Activated CD8-positive, alpha-beta memory T cell treated with anti-CD3 and anti-CD28 coated beads for 24 hours (primary cell): Measurements from ENCODE around the gene RPS3A.
"Not testable (repeated sequence)": the region's sequence is repeated elsewhere in the genome, so short reads cannot be mapped to it uniquely, and the experiment has no call there.

Source experiments
- DNase-seq: peaks from one replicate; pipeline ENCODE4 v3.0.0-alpha.2; 2020

Gene RPS3A

DNA sequence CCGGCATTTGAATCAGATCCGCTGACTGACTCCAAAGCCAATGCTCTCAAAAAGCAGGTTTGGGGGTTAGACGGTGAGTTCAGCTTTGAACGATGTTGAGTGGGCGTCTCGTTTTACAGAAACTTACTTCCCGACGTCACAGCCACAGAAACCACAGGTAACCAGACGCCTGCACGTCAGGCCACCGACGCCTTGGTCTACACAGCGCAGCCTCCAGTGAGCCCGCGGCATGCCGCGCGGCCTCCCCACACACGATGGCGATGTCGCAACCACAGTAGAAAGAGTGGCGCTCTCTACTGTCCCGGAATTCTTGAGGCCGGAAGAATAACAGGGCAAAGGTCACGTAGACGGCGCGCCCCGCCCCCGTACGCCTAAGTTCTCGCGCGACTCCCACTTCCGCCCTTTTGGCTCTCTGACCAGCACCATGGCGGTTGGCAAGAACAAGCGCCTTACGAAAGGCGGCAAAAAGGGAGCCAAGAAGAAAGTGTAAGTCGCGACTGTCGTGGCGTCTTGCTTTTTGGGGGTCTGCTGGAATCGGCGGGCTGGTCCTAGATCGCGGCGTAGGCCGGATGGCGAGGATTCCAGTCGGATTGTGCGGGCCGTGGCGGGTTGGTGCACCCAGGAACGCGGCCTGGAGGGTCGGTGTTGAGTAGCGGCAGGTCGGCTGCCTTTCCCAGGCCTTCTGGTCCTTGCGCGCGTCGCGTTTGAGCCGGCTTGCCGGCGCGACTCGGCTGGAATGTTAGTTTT is at the start of gene RPS3A:
Gene RPS3A (plus strand): TSS at position 400 of the 747 bp plus-strand sequence. CDS start 25 bp downstream, at position 425.
- DNase-seq: peak; percentile 100

DNA sequence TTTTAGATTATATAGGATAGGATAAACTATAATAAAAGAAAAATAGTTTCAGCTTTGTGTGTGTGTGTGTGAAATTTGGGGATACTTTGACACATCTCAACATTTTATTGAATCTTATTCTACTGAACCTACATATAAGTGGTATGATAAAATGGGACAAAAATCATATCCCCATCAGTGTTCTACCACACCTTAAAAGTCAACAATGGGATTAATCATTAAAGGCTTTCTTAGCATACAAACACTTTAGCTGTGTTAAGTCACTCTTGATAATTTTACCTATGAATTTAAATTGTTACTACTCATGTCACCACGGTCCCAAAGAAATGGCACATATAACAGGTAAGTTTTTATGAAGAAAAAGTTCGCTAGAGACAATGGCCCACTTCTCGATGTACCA is 46.6 kb upstream of the RPS3A start:
- DNase-seq: no peak

GRCh38 chr4:151055539-151055938 is 43.9 kb upstream of the RPS3A start:
- DNase-seq: no peak

- not testable (repeated sequence) for DNase-seq
Measured at GRCh38 chr4:151063143-151063542, 36.3 kb upstream of the RPS3A start.

- DNase-seq: no peak
Measured at GRCh38 chr4:151067316-151067970, 32.0 kb upstream of the RPS3A start.

- DNase-seq: no peak
Measured at GRCh38 chr4:151074416-151074916, 25.0 kb upstream of the RPS3A start.

DNA sequence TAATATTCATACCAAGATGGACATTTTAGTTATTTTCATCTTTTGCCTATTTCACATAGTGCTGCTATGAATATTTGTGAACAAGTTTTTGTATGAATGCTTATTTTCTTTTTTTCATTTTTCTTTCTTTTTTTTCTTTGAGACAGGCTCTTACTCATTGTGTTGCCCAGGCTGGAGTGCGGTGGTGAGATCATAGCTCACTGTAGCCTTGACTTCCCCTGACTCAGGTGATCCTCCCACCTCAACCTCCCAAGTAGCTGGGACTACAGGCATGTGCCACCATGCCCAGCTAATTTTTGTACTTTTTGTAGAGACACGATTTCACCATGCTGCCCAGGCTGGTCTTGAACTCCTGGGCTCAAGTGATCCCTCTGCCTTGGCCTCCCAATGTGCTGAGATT is 21.4 kb upstream of the RPS3A start:
- not testable (repeated sequence) for DNase-seq

GRCh38 chr4:151087467-151087866 is 12.0 kb upstream of the RPS3A start:
- no peak for DNase-seq

DNA sequence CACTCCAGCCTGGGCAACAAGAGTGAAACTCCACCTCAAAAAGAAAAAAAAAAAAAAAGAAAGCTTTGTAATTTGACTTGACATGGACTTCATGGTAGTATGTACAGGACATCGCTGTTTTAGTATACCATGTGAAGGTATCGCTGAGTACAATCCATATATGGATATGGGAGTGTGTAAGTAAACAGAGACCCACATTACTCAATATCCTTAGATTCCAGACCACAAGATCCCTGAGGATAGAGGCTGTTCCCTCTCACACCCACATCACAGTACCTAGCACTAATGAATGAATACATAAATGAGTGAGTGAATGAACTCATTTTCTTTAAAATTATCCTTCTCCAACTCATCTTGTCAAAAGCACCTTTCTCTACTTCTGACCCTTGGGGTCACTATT is 8.4 kb upstream of the RPS3A start:
- no peak for DNase-seq

DNA sequence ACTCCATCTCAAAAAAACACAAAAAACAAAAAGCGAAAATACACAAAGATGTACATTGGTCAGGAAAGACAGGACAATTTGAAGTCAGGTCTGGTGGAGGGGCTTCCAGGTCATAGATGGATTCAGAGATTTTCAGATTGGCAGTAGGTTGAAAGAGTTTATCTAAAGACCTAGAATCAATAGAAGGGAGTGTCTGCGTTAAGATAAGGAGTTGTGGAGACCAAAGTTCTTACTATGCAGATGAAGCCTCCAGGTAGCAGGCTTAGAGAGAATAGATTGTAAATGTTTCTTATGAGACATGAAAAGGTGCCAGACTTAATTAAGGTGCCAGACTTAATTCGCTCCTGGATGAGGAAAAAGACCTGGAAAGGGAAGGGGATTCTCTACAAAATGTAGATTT is 6.9 kb upstream of the RPS3A start:
- no peak for DNase-seq

- DNase-seq: no peak
Measured at GRCh38 chr4:151093203-151093602, 6.2 kb upstream of the RPS3A start.

GRCh38 chr4:151094290-151094751 is 5.1 kb upstream of the RPS3A start:
- DNase-seq: no peak

DNA sequence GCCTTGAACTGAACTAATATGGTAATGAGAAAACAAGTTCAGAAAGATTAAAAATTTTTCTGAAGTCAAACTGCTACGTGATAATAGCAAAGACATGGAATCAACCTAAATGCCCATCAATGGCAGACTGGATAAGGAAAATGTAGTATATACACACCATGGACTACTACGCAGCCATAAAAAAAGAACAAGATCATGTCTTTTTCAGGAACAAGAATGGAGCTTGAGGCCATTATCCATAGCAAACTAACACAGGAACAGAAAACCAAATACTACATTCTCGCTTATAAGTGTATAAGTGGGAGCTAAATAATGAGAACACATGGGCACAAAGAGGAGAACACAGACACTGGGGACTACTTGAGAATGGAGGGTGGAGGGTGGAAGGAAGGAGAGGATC is 4.3 kb upstream of the RPS3A start:
- DNase-seq: no peak

DNA sequence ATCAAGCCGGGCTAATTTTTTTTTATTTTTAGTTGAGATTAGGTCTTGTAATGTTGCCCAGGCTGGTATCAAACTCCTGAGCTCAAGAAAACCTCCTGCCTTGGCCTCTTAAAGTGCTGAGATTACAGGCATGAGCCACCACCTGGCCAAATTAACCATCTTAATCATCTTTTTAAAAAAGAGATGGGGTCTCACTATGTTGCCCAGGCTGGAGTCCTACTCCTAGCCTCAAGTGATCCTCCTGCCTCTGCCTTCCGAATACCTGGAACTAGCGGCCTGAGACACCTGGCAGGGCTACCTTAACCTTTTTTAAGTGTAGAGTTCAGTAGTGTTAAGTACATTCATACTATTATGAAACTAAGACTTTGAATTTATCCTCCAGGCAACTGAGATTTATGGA is 1.7 kb upstream of the RPS3A start:
- no peak for DNase-seq

DNA sequence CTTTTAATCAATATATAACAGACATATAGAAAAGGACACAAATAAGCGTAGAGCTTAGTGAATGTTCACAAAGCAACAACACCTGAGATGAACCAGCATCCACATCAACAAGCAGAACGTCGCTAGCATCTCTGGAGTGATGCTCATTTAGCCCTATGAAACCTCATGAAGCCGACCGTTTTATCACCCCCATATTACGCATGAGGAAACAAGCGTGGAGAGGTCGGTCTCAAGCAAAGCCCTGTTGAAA is 524 bp upstream of the RPS3A start:
- no peak for DNase-seq

DNA sequence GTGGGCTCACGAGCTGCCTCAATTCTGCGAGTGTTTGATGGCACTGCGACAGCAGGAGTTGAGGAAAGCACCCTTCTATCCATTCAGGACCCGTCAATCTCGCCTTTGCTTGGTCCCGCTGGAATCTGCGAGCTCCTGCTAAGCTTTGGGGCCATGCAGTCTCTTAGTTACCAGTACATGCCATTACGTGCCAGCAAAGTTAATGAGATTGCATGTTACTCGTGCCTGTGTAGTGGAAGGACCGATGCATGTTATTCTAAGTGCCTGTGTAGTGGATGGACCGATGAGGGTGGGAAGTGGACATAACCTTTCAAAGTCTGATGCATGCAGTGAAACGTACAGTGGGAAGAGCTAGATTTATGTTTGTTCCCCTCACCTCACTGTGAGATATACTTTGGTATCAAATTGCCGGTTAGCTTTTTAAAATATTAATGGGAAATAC is 569 bp downstream of the RPS3A start:
- DNase-seq: no peak

- DNase-seq: peak; percentile 57
Measured at GRCh38 chr4:151100531-151100930, 1.1 kb downstream of the RPS3A start.

- DNase-seq: no peak
Measured at GRCh38 chr4:151103758-151104157, 4.3 kb downstream of the RPS3A start.

GRCh38 chr4:151104621-151105020 is 5.2 kb downstream of the RPS3A start:
- DNase-seq: no peak

GRCh38 chr4:151105454-151106032 is 6.1 kb downstream of the RPS3A start:
- peak; percentile 63 for DNase-seq

DNA sequence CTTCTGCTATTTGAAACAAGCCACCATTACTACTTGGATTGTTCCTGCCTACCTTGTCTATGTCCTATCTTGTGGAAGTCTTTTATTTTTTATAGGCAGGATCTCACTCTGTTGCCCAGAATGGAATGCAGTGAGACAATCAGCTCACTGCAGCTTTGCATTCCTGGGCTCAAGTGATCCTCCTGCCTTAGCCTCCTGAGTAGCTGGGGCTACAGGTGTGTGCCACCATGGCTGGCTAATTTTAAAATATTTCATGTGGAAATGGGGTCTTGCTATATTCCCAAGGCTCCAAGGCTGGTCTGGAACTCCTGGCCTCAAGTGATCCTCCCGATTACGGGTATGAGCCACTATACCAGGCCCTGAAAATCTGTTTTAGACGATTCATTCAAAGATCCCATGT is 7.6 kb downstream of the RPS3A start:
- no peak for DNase-seq

DNA sequence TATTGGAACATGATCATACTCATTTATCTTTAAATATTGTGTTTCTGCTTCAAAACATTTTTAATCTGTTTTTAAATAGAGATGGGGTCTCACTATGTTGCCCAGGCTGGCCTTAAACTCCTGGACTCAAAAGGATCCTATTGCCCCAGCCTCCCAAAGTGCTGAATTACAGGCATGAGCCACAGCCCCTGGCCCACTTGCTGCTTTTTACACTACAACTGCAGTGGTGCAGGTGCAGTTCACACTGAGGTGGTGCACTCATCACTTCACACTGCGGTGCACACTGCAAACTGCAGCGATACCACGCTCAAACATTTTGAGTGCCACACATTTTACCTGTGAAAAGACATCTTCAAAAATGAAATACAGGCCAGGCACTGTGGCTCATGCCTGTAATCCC is 10.8 kb downstream of the RPS3A start:
- no peak for DNase-seq

DNA sequence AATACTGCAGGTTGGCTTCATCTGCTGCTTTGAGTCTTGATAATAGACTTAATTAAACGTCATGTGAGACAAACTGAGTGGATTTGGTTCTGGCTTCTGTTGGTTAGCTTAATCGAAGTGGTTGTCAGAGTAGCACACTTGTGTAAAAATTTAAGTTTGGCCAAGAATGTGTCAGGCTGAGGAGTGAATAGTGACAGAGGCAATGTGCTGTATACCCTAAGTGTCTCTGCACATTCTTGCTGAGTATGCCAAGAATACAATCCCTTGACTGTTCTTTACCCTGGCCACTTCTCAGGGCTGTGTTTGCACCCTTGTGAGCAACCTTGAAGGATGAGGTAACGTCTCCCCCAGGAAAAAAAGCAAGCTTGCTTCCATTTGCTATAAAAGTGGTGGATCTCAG is 14.9 kb downstream of the RPS3A start:
- DNase-seq: no peak

- DNase-seq: no peak
Measured at GRCh38 chr4:151114986-151115385, 15.6 kb downstream of the RPS3A start.
